Measurements from ENCODE around the gene PDE4D. TPM values are rescaled to one million over a fixed set of nuclear protein-coding genes. Genes with fewer than 3 reads are reported as not detected.

Gene PDE4D
- total RNA-seq, 1 donor from 2014 or later = 85.8 TPM

DNA sequence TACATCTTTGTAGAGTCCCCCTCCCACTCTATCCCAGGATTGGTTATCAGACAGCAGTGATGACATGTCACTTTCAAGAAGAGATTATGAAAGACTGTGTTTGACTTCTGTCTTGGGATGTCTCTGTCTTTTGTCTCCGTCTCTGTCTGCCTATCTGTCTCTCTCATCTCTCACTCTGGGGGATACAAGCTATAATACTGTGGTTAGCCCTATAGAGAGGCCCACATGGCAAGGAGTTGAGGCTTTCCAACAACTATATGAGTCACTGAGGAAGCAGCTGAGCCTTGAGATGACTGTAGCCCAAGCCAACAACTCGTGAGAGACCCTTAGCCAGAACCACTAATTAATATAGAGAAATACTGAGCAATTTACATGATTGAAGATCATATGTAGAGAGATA is 284.8 kb downstream of the PDE4D start:
- ATAC-seq = no peak
- Histone ChIP-seq H3K9me3 (no peaks in the 10 kb centered on the region), H3K27ac (no peak overlapping the region), H3K27me3 (no peaks in the 10 kb centered on the region), H3K4me1 (no peaks in the 10 kb centered on the region), H3K4me3 (no peak overlapping the region), H3K36me3 (no peaks in the 10 kb centered on the region)
- TF ChIP-seq, protein P1, sequence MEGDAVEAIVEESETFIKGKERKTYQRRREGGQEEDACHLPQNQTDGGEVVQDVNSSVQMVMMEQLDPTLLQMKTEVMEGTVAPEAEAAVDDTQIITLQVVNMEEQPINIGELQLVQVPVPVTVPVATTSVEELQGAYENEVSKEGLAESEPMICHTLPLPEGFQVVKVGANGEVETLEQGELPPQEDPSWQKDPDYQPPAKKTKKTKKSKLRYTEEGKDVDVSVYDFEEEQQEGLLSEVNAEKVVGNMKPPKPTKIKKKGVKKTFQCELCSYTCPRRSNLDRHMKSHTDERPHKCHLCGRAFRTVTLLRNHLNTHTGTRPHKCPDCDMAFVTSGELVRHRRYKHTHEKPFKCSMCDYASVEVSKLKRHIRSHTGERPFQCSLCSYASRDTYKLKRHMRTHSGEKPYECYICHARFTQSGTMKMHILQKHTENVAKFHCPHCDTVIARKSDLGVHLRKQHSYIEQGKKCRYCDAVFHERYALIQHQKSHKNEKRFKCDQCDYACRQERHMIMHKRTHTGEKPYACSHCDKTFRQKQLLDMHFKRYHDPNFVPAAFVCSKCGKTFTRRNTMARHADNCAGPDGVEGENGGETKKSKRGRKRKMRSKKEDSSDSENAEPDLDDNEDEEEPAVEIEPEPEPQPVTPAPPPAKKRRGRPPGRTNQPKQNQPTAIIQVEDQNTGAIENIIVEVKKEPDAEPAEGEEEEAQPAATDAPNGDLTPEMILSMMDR (IDR thresholded peaks at IDR 0.05) = no peak
- intact Hi-C loops (cut with DNase I) = no loop called here
- DNase-seq = no peak

DNA sequence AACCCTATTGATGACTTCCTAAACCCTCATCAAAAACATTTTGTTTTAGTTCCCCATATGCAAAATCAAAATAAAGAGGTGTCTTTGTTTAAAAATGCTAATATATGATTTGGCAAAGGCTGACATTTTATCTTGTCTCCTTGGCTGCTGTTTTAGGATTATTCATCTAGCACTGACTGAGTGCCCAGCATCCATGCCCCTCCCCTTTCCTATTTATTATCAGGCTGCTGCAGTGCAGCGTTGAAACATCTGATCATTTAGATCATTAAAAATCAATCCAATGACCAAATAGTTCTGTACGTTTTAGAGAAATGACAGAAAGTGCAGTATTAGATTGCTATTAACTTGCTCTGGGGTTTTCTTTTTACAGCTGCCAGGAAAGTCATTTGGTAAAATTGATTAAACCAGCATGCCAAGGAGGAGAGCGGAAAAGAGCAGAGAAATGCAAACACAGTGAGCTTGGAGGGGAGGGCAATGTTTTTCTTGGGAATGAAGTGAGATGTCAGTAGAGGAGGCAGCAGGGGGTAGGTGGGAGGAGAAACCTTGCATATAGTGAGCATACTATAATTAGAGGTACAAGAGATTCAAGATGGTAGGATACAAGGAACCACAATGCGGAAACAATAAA is 286.3 kb downstream of the PDE4D start:
- Histone ChIP-seq H3K9me3 (no peaks in the 10 kb centered on the region), H3K27me3 (no peaks in the 10 kb centered on the region), H3K4me3 (no peak overlapping the region), H3K36me3 (no peaks in the 10 kb centered on the region), H3K4me1 (no peaks in the 10 kb centered on the region), H3K27ac (no peak overlapping the region)
- TF ChIP-seq, protein P1 (IDR thresholded peaks at IDR 0.05) = no peak
- ATAC-seq = no peak
- intact Hi-C loops (cut with DNase I) = no loop called here
- no peak for DNase-seq

DNA sequence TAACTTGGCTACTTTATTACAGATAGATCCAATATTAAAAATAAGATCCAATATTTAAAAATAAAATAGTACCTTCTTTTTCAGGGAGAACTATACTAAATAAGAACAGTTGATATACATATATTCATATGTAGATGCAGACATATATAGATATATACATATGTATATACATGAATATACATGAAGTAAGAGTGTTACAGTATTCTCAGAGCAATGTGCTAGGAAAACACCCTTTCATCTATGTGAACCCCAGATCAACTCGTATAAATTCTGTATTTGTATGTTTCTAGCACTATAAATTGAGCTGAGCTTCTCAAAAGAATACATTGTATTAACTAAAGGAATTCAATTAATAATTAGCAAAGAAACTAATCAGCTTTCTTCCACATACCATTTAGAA is 287.6 kb downstream of the PDE4D start:
- Histone ChIP-seq H3K9me3 (no peaks in the 10 kb centered on the region), H3K36me3 (no peaks in the 10 kb centered on the region)
- intact Hi-C loops (cut with DNase I) = no loop called here

DNA sequence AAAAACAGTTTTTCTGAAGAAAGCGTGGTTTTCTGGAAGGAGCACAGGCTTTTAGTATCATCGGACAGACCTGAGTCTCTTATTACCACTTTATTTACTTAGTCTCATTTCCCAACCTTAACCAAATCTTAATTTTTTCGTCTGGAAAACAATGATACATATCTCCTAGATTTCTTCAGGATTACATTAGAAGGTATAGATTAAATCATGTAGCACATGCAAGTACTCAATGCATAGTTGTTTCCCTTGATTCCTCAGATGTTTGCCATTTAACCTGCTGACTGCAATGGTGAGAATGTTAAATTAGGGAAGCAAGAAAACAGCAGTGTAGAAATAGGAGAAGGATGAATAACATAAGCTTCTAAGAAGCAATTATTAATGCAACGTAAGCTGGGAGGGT is 289.4 kb downstream of the PDE4D start:
- DNase-seq (no peak), ATAC-seq (no peak)
- no peaks in the 10 kb centered on the region for H3K27me3 ChIP-seq
- no peak overlapping the region for H3K27ac ChIP-seq
- TF ChIP-seq, protein P1 (IDR thresholded peaks at IDR 0.05) = no peak
- no peaks in the 10 kb centered on the region for H3K9me3 ChIP-seq
- intact Hi-C loops (cut with DNase I) = no loop called here
- H3K4me3 ChIP-seq = no peak overlapping the region
- H3K36me3 ChIP-seq = no peaks in the 10 kb centered on the region
- H3K4me1 ChIP-seq = no peaks in the 10 kb centered on the region

More for the DNA sequence above, 287.6 kb downstream of the PDE4D start:
- Histone ChIP-seq H3K27me3 (no peaks in the 10 kb centered on the region), H3K27ac (no peak overlapping the region), H3K4me3 (no peak overlapping the region), H3K4me1 (no peaks in the 10 kb centered on the region)
- ATAC-seq (no peak), DNase-seq (no peak)
- TF ChIP-seq, protein P1 (IDR thresholded peaks at IDR 0.05) = no peak

DNA sequence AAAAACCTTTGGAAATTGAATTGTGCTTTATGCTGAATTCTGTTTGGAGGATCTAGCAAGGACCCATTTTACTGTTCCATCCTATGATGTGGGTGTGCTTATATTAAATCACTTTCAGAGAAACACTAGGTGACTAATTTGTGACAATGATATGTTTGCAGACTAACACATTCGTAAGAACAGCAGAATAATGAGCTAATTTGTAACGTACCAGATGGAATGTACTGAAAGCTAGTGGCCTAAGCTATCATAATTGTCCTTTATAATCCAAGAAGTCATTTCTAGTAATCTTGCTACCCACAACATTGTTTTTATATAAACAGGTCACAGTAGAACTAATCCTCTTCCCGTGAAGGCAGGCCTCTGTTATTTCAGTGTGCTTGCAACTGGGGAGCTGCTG is 292.5 kb downstream of the PDE4D start:
- Histone ChIP-seq H3K36me3 (no peaks in the 10 kb centered on the region), H3K27ac (no peak overlapping the region), H3K9me3 (no peaks in the 10 kb centered on the region), H3K27me3 (no peaks in the 10 kb centered on the region), H3K4me3 (no peak overlapping the region), H3K4me1 (no peaks in the 10 kb centered on the region)
- intact Hi-C loops (cut with DNase I) = no loop called here
- DNase-seq (no peak), ATAC-seq (no peak)
- TF ChIP-seq, protein P1 (IDR thresholded peaks at IDR 0.05) = no peak

DNA sequence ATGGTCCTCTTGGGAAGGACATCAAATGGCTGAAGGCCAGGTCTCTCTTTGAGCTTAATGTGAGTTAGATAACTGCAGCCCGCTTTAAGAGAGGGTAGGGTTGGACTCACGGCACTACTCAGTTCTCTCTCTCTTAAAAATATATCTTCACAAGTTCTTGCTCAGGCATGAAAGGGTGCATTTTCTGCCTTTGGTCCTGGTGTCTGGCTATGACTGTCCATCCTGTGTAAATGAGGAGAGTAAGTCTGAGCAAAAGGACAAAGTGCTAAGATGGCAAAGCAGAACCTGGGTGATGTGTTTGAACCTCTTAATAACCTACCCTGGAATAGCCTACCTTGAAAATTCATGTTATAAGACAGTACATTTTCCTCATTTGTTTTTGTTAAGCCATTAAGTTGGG is 293.4 kb downstream of the PDE4D start:
- H3K9me3 ChIP-seq = no peaks in the 10 kb centered on the region
- H3K36me3 ChIP-seq = no peaks in the 10 kb centered on the region
- ATAC-seq = no peak
- H3K4me1 ChIP-seq = no peaks in the 10 kb centered on the region
- DNase-seq = no peak
- intact Hi-C loops (cut with DNase I) = no loop called here
- H3K4me3 ChIP-seq = no peak overlapping the region
- TF ChIP-seq, protein P1 (IDR thresholded peaks at IDR 0.05) = no peak
- no peaks in the 10 kb centered on the region for H3K27me3 ChIP-seq
- H3K27ac ChIP-seq = no peak overlapping the region

Measured in upper lobe of right lung (tissue), 1 donor.